ENCODE data around the gene ARID4B.

- TF ChIP-seq POLR2AphosphoS5 (IDR thresholded peaks at IDR 0.05; ENCODE audit: low read depth, low read length) (no peak), TAF1 (IDR thresholded peaks at IDR 0.05; ENCODE audit: borderline replicate concordance, low read depth, low read length) (no peak)
Observed at GRCh38 chr1:235313262-235313661, 14.7 kb downstream of the ARID4B start.
